ENCODE data around the gene LRRC8E.

LRRC8E gene

DNA sequence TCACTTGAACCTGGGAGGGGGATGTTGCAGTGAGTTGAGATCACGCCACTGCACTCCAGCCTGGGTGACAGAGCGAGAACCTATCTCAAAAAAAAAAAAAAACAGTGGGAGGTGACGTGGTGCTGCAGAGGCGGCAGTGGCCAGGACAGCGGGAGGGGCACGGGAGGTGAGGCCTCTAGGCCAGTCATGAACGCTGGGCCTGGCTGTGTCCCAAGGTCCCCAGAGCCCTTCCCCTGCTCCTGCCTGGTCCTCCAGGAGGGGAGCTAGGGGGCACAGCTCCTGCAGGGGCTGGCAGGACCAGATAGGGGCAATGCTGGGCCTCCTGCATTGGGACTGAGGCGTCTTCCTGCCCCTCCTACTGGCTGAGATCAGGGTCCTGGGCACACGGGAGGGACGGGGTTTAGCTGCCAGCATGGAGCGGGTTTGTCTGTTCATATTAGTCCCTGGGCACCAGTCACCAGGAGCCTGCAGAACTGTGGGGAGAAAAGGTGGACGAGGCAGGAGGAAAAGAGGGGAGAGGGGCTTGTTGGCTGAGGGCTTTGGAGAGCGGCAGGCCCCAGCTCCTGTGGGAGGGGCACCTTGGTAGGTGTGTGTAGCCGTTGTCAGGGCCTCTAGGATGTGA is 19.9 kb downstream of the LRRC8E start:
- Histone ChIP-seq H3K4me3 (ENCODE audit: low read depth in 1 of 2, low read length in 2 of 2) (no peak overlapping the region), H3K4me1 (ENCODE audit: control insufficient read depth in 1 of 2, insufficient read depth in 2 of 2, low read length in 2 of 2) (peaks cover 8 to 14% of the 10 kb centered on the region in 2 donors), H3K9me3 (ENCODE audit: control insufficient read depth in 1 of 2, low read length in 2 of 2) (no peaks in the 10 kb centered on the region), H3K36me3 (ENCODE audit: control insufficient read depth in 1 of 2, insufficient read depth in 2 of 2, low read length in 2 of 2) (peaks cover 9 to 41% of the 10 kb centered on the region in 2 donors), H3K27ac (ENCODE audit: low read depth, low read length) (no peak overlapping the region), H3K9ac (ENCODE audit: low read depth in 1 of 2, low read length in 2 of 2) (no peak overlapping the region), H3K27me3 (ENCODE audit: control insufficient read depth in 1 of 2, insufficient read depth in 2 of 2, low read length in 2 of 2) (no peaks in the 10 kb centered on the region)

DNA sequence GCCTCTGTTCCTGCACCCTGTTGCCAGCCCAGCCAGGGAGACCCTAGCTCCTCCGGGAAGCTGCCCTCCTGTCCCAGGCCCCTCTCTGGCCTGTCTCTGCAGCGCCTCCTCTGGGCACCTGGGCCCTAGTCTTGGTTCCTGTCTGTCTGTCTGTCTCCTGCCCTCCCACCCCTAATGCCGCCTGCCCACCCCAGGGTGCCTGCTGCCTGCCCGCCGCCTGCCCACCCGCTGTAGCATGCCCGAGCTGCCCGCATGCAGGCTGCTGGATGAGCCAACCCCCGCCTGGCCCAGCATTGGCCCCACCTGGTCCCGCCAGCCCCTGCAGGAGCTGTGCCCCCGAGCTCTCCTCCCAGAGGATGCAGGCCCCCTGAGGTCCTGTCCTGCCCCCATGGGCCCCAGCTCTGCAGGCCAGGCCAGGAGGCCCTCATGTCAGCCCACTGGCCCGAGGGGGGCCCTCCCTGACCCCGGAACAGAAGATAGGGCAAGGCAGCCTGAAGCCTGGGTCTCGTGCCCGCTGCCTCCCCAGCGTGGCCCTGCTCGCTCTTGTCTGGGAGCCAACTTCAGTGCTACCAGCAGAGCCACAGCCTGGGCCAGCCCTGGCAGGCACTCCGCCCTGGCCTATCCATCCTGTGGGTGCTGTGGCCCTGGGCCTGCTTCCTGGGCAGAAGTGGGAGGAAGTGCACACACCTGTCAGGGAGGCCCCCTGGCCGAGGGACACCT is 20.6 kb downstream of the LRRC8E start:
- H3K9me3 ChIP-seq (ENCODE audit: control insufficient read depth in 1 of 2, low read length in 2 of 2) = no peaks in the 10 kb centered on the region
- no peak overlapping the region for H3K4me3 ChIP-seq (ENCODE audit: low read depth in 1 of 2, low read length in 2 of 2)
- no peaks in the 10 kb centered on the region for H3K27me3 ChIP-seq (ENCODE audit: control insufficient read depth in 1 of 2, insufficient read depth in 2 of 2, low read length in 2 of 2)
- no peak overlapping the region for H3K27ac ChIP-seq (ENCODE audit: low read depth, low read length)
- H3K36me3 ChIP-seq (ENCODE audit: control insufficient read depth in 1 of 2, insufficient read depth in 2 of 2, low read length in 2 of 2) = peaks cover 9 to 41% of the 10 kb centered on the region in 2 donors
- H3K4me1 ChIP-seq (ENCODE audit: control insufficient read depth in 1 of 2, insufficient read depth in 2 of 2, low read length in 2 of 2) = peaks cover 8 to 13% of the 10 kb centered on the region in 2 donors
- no peak overlapping the region for H3K9ac ChIP-seq (ENCODE audit: low read depth in 1 of 2, low read length in 2 of 2)

DNA sequence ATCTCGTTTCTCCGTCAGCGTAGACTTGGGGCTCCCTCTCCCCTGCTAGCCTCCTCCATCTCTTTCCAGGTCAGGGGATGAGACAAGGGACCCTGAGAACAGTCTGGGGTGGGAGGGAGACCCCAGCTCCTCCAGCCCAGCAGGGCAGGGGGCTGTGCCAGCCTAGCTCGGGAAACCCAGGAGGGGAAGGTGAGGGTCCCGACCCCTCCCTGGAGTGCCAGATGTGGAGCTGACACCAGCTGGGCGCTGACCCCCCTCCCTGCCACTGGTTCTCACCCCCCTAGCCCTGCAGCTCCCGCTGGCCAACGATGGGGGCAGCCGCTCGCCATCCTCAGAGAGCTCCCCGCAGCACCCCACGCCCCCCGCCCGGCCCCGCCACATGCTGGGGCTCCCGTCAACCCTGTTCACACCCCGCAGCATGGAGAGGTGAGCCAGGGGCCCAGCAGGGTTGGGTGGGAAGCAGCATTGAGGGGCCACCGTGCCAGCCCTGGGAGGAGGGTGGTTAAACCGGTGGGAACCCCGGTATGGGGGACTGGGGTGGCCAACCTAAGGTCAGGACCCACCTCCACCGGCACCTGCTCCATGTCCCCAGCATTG is 21.3 kb downstream of the LRRC8E start:
- H3K27me3 ChIP-seq (ENCODE audit: control insufficient read depth in 1 of 2, insufficient read depth in 2 of 2, low read length in 2 of 2) = no peaks in the 10 kb centered on the region
- H3K9me3 ChIP-seq (ENCODE audit: control insufficient read depth in 1 of 2, low read length in 2 of 2) = no peaks in the 10 kb centered on the region
- H3K36me3 ChIP-seq (ENCODE audit: control insufficient read depth in 1 of 2, insufficient read depth in 2 of 2, low read length in 2 of 2) = peaks cover 9 to 41% of the 10 kb centered on the region in 2 donors

DNA sequence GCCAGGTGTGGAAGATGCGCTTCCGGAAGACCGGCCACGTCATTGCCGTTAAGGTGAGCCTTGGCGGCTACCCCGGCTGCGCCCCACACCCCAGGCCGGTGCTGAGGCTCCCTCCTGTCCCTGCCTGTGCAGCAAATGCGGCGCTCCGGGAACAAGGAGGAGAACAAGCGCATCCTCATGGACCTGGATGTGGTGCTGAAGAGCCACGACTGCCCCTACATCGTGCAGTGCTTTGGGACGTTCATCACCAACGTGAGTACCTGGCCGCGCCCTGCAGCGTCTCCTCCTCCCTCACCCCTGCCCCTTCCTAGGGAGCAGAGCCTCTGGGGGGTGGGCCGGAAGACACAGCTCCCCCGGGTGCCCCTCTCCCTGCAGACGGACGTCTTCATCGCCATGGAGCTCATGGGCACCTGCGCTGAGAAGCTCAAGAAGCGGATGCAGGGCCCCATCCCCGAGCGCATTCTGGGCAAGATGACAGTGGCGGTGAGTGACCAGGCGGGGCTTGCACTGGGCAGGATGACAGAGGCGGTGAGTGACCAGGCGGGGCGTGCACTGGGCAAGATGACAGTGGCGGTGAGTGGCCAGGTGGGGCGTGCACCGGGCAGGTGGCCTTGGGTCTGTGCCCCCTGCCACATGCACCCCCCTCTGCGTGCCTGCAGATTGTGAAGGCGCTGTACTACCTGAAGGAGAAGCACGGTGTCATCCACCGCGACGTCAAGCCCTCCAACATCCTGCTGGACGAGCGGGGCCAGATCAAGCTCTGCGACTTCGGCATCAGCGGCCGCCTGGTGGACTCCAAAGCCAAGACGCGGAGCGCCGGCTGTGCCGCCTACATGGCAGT is 22.2 kb downstream of the LRRC8E start:
- no peak overlapping the region for H3K9ac ChIP-seq (ENCODE audit: low read depth in 1 of 2, low read length in 2 of 2)
- H3K36me3 ChIP-seq (ENCODE audit: control insufficient read depth in 1 of 2, insufficient read depth in 2 of 2, low read length in 2 of 2) = peaks cover 9 to 41% of the 10 kb centered on the region in 2 donors
- no peak overlapping the region for H3K4me3 ChIP-seq (ENCODE audit: low read depth in 1 of 2, low read length in 2 of 2)
- no peaks in the 10 kb centered on the region for H3K4me1 ChIP-seq (ENCODE audit: control insufficient read depth in 1 of 2, insufficient read depth in 2 of 2, low read length in 2 of 2)
- H3K9me3 ChIP-seq (ENCODE audit: control insufficient read depth in 1 of 2, low read length in 2 of 2) = no peaks in the 10 kb centered on the region
- peaks cover 4 to 6% of the 10 kb centered on the region in 2 donors for H3K27me3 ChIP-seq (ENCODE audit: control insufficient read depth in 1 of 2, insufficient read depth in 2 of 2, low read length in 2 of 2)
- H3K27ac ChIP-seq (ENCODE audit: low read depth, low read length) = no peak overlapping the region

More for the DNA sequence above, 21.3 kb downstream of the LRRC8E start:
- Histone ChIP-seq H3K4me1 (ENCODE audit: control insufficient read depth in 1 of 2, insufficient read depth in 2 of 2, low read length in 2 of 2) (peaks cover 8 to 9% of the 10 kb centered on the region in 2 donors), H3K9ac (ENCODE audit: low read depth in 1 of 2, low read length in 2 of 2) (no peak overlapping the region), H3K4me3 (ENCODE audit: low read depth in 1 of 2, low read length in 2 of 2) (no peak overlapping the region), H3K27ac (ENCODE audit: low read depth, low read length) (no peak overlapping the region)

DNA sequence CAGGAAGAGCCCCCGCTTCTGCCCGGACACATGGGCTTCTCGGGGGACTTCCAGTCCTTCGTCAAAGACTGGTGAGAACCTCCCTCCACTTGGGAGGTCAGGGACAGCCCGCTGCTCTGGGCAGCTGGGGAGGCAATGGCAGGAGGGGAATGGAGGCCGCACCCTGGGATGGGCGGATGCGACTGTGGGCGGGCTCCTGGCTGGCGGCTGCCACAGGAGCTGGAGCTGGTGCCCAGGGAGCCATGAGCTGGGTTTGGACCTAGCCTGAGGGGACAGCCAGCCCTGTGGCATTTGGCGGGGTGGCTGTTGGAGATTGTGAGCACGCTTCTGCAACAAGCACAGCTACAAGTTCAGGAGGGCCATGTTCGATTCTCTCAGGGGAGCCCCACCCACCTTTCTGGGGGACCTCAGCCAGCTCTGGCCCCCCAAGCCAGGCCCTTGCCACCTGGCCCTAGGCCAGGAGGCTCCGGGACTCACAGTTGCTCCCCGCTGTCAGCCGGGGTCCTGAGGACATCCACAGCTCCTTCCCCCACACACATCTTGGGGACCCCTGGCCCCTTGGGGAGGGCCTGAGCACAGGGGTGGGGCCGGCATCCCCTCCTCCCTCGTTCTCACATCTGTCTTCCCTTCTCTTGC is 23.3 kb downstream of the LRRC8E start:
- H3K27ac ChIP-seq (ENCODE audit: low read depth, low read length) = no peak overlapping the region
- H3K9ac ChIP-seq (ENCODE audit: low read depth in 1 of 2, low read length in 2 of 2) = no peak overlapping the region
- H3K27me3 ChIP-seq (ENCODE audit: control insufficient read depth in 1 of 2, insufficient read depth in 2 of 2, low read length in 2 of 2) = peaks cover 10 to 13% of the 10 kb centered on the region in 2 donors
- peaks cover 0 to 6% of the 10 kb centered on the region in 2 donors for H3K4me1 ChIP-seq (ENCODE audit: control insufficient read depth in 1 of 2, insufficient read depth in 2 of 2, low read length in 2 of 2)
- no peak overlapping the region for H3K4me3 ChIP-seq (ENCODE audit: low read depth in 1 of 2, low read length in 2 of 2)
- peaks cover 9 to 41% of the 10 kb centered on the region in 2 donors for H3K36me3 ChIP-seq (ENCODE audit: control insufficient read depth in 1 of 2, insufficient read depth in 2 of 2, low read length in 2 of 2)
- H3K9me3 ChIP-seq (ENCODE audit: control insufficient read depth in 1 of 2, low read length in 2 of 2) = no peaks in the 10 kb centered on the region

DNA sequence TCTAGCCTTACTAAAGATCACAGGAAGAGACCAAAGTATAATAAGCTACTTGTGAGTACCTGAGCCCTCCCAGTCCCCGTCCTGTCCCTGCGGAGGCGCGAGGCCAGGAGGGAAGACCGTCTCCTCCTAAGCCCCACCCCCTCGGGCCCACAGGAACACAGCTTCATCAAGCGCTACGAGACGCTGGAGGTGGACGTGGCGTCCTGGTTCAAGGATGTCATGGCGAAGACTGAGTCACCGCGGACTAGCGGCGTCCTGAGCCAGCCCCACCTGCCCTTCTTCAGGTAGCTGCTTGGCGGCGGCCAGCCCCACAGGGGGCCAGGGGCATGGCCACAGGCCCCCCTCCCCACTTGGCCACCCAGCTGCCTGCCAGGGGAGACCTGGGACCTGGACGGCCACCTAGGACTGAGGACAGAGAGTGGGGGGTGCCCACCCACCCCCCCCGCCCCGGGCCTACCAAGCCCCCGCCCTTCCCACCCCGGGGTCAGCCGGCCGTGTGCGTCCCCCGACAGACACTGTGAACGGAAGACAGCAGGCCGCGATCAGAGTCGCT is 23.9 kb downstream of the LRRC8E start:
- Histone ChIP-seq H3K27ac (ENCODE audit: low read depth, low read length) (no peak overlapping the region), H3K36me3 (ENCODE audit: control insufficient read depth in 1 of 2, insufficient read depth in 2 of 2, low read length in 2 of 2) (peaks cover 9 to 39% of the 10 kb centered on the region in 2 donors), H3K4me3 (ENCODE audit: low read depth in 1 of 2, low read length in 2 of 2) (no peak overlapping the region), H3K27me3 (ENCODE audit: control insufficient read depth in 1 of 2, insufficient read depth in 2 of 2, low read length in 2 of 2) (peaks cover 14 to 17% of the 10 kb centered on the region in 2 donors), H3K4me1 (ENCODE audit: control insufficient read depth in 1 of 2, insufficient read depth in 2 of 2, low read length in 2 of 2) (peaks cover 4 to 10% of the 10 kb centered on the region in 2 donors), H3K9ac (ENCODE audit: low read depth in 1 of 2, low read length in 2 of 2) (no peak overlapping the region), H3K9me3 (ENCODE audit: control insufficient read depth in 1 of 2, low read length in 2 of 2) (no peaks in the 10 kb centered on the region)

DNA sequence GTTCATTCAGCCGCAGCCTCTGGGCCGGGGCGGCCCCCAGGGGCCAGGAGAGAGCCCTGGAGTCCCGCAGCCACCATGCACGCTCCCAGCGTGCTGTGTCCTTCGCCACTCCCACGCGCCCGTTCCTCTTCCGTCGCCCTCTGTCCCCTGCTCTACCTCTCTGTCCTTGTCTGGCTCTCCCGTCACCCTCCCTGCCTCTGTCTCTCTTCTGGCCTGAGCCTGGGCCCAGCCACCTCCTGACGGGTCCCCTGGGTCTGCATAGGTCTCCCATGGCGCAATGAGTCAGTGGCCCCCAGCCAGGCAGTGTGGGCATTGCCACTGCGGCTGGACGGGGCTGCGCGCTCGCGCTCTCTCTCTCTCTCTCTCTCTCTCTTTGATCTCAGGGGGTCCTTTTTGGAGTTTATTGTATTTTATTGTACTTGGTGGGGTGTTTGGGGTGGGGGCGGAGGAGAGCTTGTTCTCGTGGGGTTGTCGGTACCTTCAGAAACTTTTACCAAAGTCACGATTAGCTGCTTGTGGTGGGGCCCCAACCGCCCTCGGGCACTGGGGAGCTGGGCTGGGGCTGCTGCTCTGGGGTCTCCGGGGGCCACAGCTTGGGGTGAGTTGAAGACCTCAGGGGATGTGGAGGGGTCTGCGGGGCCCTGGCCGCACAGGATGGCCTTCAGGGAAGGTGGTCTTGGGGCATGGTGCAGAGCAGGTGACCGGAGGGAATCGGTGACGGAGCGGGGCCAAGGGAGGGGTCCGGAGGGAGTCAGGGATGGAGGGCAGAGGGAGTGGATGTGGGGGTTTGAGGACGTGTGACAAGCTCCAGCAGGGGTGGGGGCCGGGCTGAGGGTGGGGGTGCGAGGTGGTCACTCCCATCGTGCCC is 24.6 kb downstream of the LRRC8E start:
- peaks cover 19 to 20% of the 10 kb centered on the region in 2 donors for H3K27me3 ChIP-seq (ENCODE audit: control insufficient read depth in 1 of 2, insufficient read depth in 2 of 2, low read length in 2 of 2)
- H3K36me3 ChIP-seq (ENCODE audit: control insufficient read depth in 1 of 2, insufficient read depth in 2 of 2, low read length in 2 of 2) = peaks cover 9 to 36% of the 10 kb centered on the region in 2 donors
- H3K4me3 ChIP-seq (ENCODE audit: low read depth in 1 of 2, low read length in 2 of 2) = no peak overlapping the region
- H3K9ac ChIP-seq (ENCODE audit: low read depth in 1 of 2, low read length in 2 of 2) = no peak overlapping the region
- H3K9me3 ChIP-seq (ENCODE audit: control insufficient read depth in 1 of 2, low read length in 2 of 2) = no peaks in the 10 kb centered on the region
- peaks cover 10 to 12% of the 10 kb centered on the region in 2 donors for H3K4me1 ChIP-seq (ENCODE audit: control insufficient read depth in 1 of 2, insufficient read depth in 2 of 2, low read length in 2 of 2)
- H3K27ac ChIP-seq (ENCODE audit: low read depth, low read length) = no peak overlapping the region

DNA sequence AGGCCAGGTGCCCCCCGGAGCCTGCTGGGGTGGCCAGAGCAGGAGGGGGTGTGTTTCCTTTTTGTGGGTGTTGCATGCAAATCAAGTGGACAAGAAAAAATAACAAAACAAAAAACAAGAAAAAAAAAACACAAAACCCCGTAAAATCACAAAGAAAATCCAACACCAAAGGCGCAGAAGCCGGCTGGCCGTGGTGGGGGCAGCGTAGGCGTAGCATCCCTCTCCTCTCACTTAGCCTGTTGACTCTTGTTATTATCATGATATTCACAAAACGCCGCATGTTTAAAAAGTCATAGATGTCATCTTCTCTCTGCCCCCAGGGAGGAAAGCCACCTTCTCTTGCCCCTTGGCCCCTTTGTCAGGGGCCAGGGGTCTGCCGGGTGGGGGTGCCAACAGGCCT is 25.3 kb downstream of the LRRC8E start:
- H3K4me1 ChIP-seq (ENCODE audit: control insufficient read depth in 1 of 2, insufficient read depth in 2 of 2, low read length in 2 of 2) = peaks cover 12 to 14% of the 10 kb centered on the region in 2 donors
- H3K27ac ChIP-seq (ENCODE audit: low read depth, low read length) = no peak overlapping the region
- H3K9me3 ChIP-seq (ENCODE audit: control insufficient read depth in 1 of 2, low read length in 2 of 2) = no peaks in the 10 kb centered on the region
- H3K9ac ChIP-seq (ENCODE audit: low read depth in 1 of 2, low read length in 2 of 2) = no peak overlapping the region
- H3K27me3 ChIP-seq (ENCODE audit: control insufficient read depth in 1 of 2, insufficient read depth in 2 of 2, low read length in 2 of 2) = peaks cover 24% of the 10 kb centered on the region in 2 donors
- H3K4me3 ChIP-seq (ENCODE audit: low read depth in 1 of 2, low read length in 2 of 2) = no peak overlapping the region
- H3K36me3 ChIP-seq (ENCODE audit: control insufficient read depth in 1 of 2, insufficient read depth in 2 of 2, low read length in 2 of 2) = peaks cover 9 to 36% of the 10 kb centered on the region in 2 donors

DNA sequence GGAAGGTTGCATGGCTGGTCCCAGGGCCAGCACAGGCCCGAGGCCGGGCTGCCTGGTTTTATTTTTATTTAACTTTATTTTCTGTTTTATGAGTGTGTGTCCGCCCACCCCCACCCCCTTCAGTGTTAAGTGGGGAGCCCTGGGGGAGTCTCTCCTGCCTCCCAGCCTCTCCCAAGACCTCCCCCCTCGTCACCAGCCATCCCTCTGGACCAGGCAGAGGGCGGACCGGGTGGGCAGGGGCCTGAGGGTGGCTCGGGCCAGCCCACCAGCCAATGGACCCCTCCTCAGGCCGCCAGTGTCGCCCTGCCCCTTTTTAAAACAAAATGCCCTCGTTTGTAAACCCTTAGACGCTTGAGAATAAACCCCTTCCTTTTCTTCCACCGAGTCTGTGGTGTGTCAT is 25.8 kb downstream of the LRRC8E start:
- H3K9me3 ChIP-seq (ENCODE audit: control insufficient read depth in 1 of 2, low read length in 2 of 2) = no peaks in the 10 kb centered on the region
- H3K36me3 ChIP-seq (ENCODE audit: control insufficient read depth in 1 of 2, insufficient read depth in 2 of 2, low read length in 2 of 2) = peaks cover 9 to 35% of the 10 kb centered on the region in 2 donors
- peaks cover 25 to 27% of the 10 kb centered on the region in 2 donors for H3K27me3 ChIP-seq (ENCODE audit: control insufficient read depth in 1 of 2, insufficient read depth in 2 of 2, low read length in 2 of 2)
- H3K4me1 ChIP-seq (ENCODE audit: control insufficient read depth in 1 of 2, insufficient read depth in 2 of 2, low read length in 2 of 2) = peaks cover 12 to 19% of the 10 kb centered on the region in 2 donors
- H3K9ac ChIP-seq (ENCODE audit: low read depth in 1 of 2, low read length in 2 of 2) = no peak overlapping the region
- H3K4me3 ChIP-seq (ENCODE audit: low read depth in 1 of 2, low read length in 2 of 2) = no peak overlapping the region
- no peak overlapping the region for H3K27ac ChIP-seq (ENCODE audit: low read depth, low read length)

Measured in duodenal mucosa (tissue), 2 donors.